ENCODE data around the gene KCTD16. TPM values are rescaled to one million over a fixed set of nuclear protein-coding genes. Genes with fewer than 3 reads are reported as not detected.

The KCTD16 gene
- polyA plus RNA-seq, 2 of the 4 experiments (the other 2 are of a cell fraction): 0.10 to 0.32 TPM

GRCh38 chr5:144142139-144142823, 28.4 kb upstream of the KCTD16 start:
- no peak for FAIRE-seq
- Histone ChIP-seq H3K27ac (peak overlapping the region; percentile 6 to 70; a peak in 5 of 6 replicates), H3K4me3 (no peak overlapping the region), H3K9me3 (no peaks in the 10 kb centered on the region), H3K4me2 (peak overlapping the region; percentile 28), H3K4me1 (peaks cover 11% of the 10 kb centered on the region; the same call in 2 of the 3 replicates)
- DNase-seq (ENCODE audit: low read depth in 1 of 2, low spot score in 1 of 2): peak; percentile 44 to 60
- ChIA-PET POLR2A (interaction anchor here (0.5 kb wide), 1 partner anchor 260 kb away, joined by 3 read pairs; no protein-coding TSS in a partner anchor), CTCF (interaction anchor here (0.6 to 3.7 kb wide), 30 partner anchors 8 to 1424 kb away, joined by 3 to 37 read pairs (median 3); no protein-coding TSS in a partner anchor)
- WGBS (ENCODE audit: missing lambda C conversion rate): 0% methylated on average over 2 of the region's 2 CpGs
- ATAC-seq: peak; percentile 97 to 99
- no peak for TF ChIP-seq RARB (CRISPR knock-in tag; IDR thresholded peaks at IDR 0.05)
- TF ChIP-seq JUN (IDR thresholded peaks at IDR 0.05): no peak
- peak; percentile 85 for TF ChIP-seq CTCF (IDR thresholded peaks at IDR 0.05)
- TF ChIP-seq SMC3 (IDR thresholded peaks at IDR 0.05): peak; percentile 79
- peak; percentile 88 to 91 for TF ChIP-seq RAD21 (conservative IDR thresholded peaks at IDR 0.05 in 1 of 2, IDR thresholded peaks at IDR 0.05 in 1 of 2)
- TF ChIP-seq JUNB (IDR thresholded peaks at IDR 0.05): no peak

- ATAC-seq (no peak), DNase-seq (ENCODE audit: low read depth in 1 of 2, low spot score in 1 of 2) (no peak), FAIRE-seq (no peak)
- H3K9me3 ChIP-seq: no peaks in the 10 kb centered on the region
- CTCF ChIA-PET: interaction anchor here (0.7 to 3.7 kb wide), 24 partner anchors 7 to 1424 kb away, joined by 3 to 37 read pairs (median 3); no protein-coding TSS in a partner anchor
- H3K4me1 ChIP-seq: peaks cover 11% of the 10 kb centered on the region; the same call in 2 of the 3 replicates
- no peak overlapping the region for H3K4me3 ChIP-seq
- 50% methylated on average over 1 of the region's 1 CpG for WGBS (ENCODE audit: missing lambda C conversion rate)
- POLR2A ChIA-PET: interaction anchor here (0.5 kb wide), 1 partner anchor 260 kb away, joined by 3 read pairs; no protein-coding TSS in a partner anchor
- H3K27ac ChIP-seq: no peak overlapping the region; a peak in 1 of 6 replicates
- TF ChIP-seq JUNB (IDR thresholded peaks at IDR 0.05): no peak
- no peak for TF ChIP-seq ZSCAN20 (CRISPR knock-in tag; IDR thresholded peaks at IDR 0.05)
- no peak for TF ChIP-seq USF2 (IDR thresholded peaks at IDR 0.05)
- H3K4me2 ChIP-seq: no peak overlapping the region
Measured at GRCh38 chr5:144142824-144143162, 27.9 kb upstream of the KCTD16 start.

GRCh38 chr5:144143625-144144024, 27.0 kb upstream of the KCTD16 start:
- no peaks in the 10 kb centered on the region for H3K9me3 ChIP-seq
- ChIA-PET CTCF (interaction anchor here (1.5 to 3.7 kb wide), 4 partner anchors 9 to 317 kb away, joined by 5 to 37 read pairs (median 7); no protein-coding TSS in a partner anchor), POLR2A (no interaction called here)
- no peak for FAIRE-seq
- 100% methylated on average over 1 of the region's 1 CpG for WGBS (ENCODE audit: missing lambda C conversion rate)
- H3K27ac ChIP-seq: no peak overlapping the region
- H3K4me3 ChIP-seq: no peak overlapping the region
- no peak for ATAC-seq
- DNase-seq (ENCODE audit: low read depth in 1 of 2, low spot score in 1 of 2): no peak
- H3K4me1 ChIP-seq: peaks cover 11% of the 10 kb centered on the region; the same call in 2 of the 3 replicates
- TF ChIP-seq MAFK (IDR thresholded peaks at IDR 0.05; ENCODE audit: partially characterized antibody) (peak; percentile 69), ZSCAN20 (CRISPR knock-in tag; IDR thresholded peaks at IDR 0.05) (no peak)
- no peak overlapping the region for H3K4me2 ChIP-seq

- Histone ChIP-seq H3K9me3 (no peaks in the 10 kb centered on the region), H3K4me3 (no peak overlapping the region), H3K4me1 (peaks cover 11% of the 10 kb centered on the region; the same call in 2 of the 3 replicates), H3K4me2 (no peak overlapping the region), H3K27ac (no peak overlapping the region)
- 80% methylated on average over 4 of the region's 4 CpGs for WGBS (ENCODE audit: missing lambda C conversion rate)
- DNase-seq (ENCODE audit: low read depth in 1 of 2, low spot score in 1 of 2) (no peak), ATAC-seq (no peak), FAIRE-seq (no peak)
- CTCF ChIA-PET: interaction anchor here (1.4 kb wide), 1 partner anchor 18 kb away, joined by 3 read pairs; no protein-coding TSS in a partner anchor
- no peak for TF ChIP-seq HES2 (IDR thresholded peaks at IDR 0.05)
- no peak for TF ChIP-seq PHF8 (IDR thresholded peaks at IDR 0.05; ENCODE audit: borderline replicate concordance, low read depth)
- TF ChIP-seq E2F6 (IDR thresholded peaks at IDR 0.05; ENCODE audit: borderline replicate concordance, low read depth): no peak
- TF ChIP-seq PBX3 (IDR thresholded peaks at IDR 0.05): no peak
- TF ChIP-seq KDM1A (IDR thresholded peaks at IDR 0.05; ENCODE audit: low read depth): no peak
- no peak for TF ChIP-seq NR3C1 (IDR thresholded peaks at IDR 0.05)
- no peak for TF ChIP-seq HOXA7 (CRISPR knock-in tag; IDR thresholded peaks at IDR 0.05)
- TF ChIP-seq FOXS1 (CRISPR knock-in tag; IDR thresholded peaks at IDR 0.05): no peak
- TF ChIP-seq ZSCAN20 (CRISPR knock-in tag; IDR thresholded peaks at IDR 0.05): no peak
- TF ChIP-seq HDAC2 (IDR thresholded peaks at IDR 0.05): no peak
- TF ChIP-seq EHMT2 (IDR thresholded peaks at IDR 0.05; ENCODE audit: low read depth): no peak
- TF ChIP-seq FOSL2 (IDR thresholded peaks at IDR 0.05): no peak
- TF ChIP-seq FOSL2 (CRISPR knock-in tag; IDR thresholded peaks at IDR 0.05): no peak
- TF ChIP-seq JUNB (IDR thresholded peaks at IDR 0.05): no peak
- TF ChIP-seq HOXB5 (CRISPR knock-in tag; IDR thresholded peaks at IDR 0.05): no peak
- no peak for TF ChIP-seq SMC3 (IDR thresholded peaks at IDR 0.05)
- POLR2A ChIA-PET: no interaction called here
Measured at GRCh38 chr5:144144956-144145751, 25.5 kb upstream of the KCTD16 start.
